Measurements from ENCODE around the gene ATP6V1F.
A peak's percentile ranks its signal among the peaks of the same experiment; 100 is the strongest.

Gene ATP6V1F

DNA sequence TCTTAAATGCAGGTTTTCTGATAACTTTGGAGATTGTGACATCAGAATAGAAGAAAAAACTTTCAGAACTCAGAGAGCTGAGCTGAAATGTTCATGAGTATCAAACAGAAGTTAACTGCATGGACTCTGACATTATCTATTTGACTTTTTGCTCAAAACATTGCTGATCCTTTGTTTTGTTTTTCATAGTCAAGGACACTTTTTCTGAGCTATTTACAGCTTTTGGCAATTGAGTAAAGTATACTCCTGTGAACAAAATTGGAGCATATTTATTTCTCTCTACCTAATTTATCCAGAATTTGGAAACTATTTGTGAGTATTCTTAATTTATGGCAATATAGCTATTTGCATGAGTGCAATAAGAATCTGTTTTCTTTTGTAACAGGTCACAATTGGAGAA, 36.7 kb downstream of the ATP6V1F start:
- H3K27me3 ChIP-seq (replicated peaks; ENCODE audit: control insufficient read depth, insufficient read depth, low read length): no peaks in the 10 kb centered on the region
- no peak overlapping the region for H3K4me3 ChIP-seq (replicated peaks; ENCODE audit: low read depth, low read length)
- no peak for DNase-seq (ENCODE audit: extremely low read depth, insufficient read length)
- no peaks in the 10 kb centered on the region for H3K36me3 ChIP-seq (ENCODE audit: control insufficient read depth, insufficient read depth, low read length)
- TF ChIP-seq, protein P1, sequence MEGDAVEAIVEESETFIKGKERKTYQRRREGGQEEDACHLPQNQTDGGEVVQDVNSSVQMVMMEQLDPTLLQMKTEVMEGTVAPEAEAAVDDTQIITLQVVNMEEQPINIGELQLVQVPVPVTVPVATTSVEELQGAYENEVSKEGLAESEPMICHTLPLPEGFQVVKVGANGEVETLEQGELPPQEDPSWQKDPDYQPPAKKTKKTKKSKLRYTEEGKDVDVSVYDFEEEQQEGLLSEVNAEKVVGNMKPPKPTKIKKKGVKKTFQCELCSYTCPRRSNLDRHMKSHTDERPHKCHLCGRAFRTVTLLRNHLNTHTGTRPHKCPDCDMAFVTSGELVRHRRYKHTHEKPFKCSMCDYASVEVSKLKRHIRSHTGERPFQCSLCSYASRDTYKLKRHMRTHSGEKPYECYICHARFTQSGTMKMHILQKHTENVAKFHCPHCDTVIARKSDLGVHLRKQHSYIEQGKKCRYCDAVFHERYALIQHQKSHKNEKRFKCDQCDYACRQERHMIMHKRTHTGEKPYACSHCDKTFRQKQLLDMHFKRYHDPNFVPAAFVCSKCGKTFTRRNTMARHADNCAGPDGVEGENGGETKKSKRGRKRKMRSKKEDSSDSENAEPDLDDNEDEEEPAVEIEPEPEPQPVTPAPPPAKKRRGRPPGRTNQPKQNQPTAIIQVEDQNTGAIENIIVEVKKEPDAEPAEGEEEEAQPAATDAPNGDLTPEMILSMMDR (IDR thresholded peaks at IDR 0.05; ENCODE audit: insufficient read depth, low read length, poor library complexity, severe bottlenecking): no peak

GRCh38 chr7:128900237-128900636, 37.6 kb downstream of the ATP6V1F start:
- TF ChIP-seq, protein P1 (IDR thresholded peaks at IDR 0.05; ENCODE audit: insufficient read depth, low read length, poor library complexity, severe bottlenecking): no peak
- no peak for DNase-seq (ENCODE audit: extremely low read depth, insufficient read length)
- Histone ChIP-seq H3K27me3 (replicated peaks; ENCODE audit: control insufficient read depth, insufficient read depth, low read length) (no peaks in the 10 kb centered on the region), H3K4me3 (replicated peaks; ENCODE audit: low read depth, low read length) (no peak overlapping the region), H3K36me3 (ENCODE audit: control insufficient read depth, insufficient read depth, low read length) (no peaks in the 10 kb centered on the region)

DNA sequence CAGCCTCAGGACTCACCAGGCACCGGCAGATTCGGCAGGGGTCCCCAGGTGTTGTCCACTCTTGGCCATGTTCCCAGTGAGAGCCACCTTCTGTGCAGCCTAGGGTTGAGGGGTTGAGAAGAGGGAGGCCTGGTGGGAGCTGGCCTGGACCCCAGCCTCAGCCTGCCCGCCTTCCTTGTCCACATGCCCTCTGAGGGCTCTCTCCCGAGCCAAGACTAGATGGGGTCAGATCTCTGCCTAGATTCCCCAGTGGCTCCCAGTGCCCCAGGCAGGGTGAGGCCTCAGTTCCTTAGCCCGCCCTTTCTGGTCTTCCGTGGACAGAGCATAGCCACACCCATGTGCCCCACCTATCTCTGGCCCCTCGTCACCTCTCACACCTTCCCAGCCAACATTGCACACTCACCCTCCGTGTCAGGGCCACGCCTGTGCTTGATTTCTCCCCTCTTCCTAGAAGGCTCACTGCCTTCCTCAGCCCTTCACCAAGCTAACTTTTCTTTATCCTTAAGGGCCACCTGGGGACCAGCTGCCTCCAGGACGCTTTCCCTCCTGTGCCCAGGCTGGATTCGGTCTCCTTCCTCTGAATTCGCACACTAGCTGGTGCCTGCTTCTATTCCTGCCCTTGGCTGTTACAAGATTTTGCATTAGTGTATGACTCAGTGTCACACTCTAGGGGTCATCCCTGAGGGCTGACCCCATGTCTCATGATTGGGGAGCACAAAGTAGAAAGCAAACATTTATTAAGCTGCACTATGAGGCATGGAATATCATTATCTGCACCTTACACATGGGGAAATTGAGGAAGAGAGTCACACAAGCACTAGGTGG, 40.3 kb downstream of the ATP6V1F start:
- Histone ChIP-seq H3K4me3 (replicated peaks; ENCODE audit: low read depth, low read length) (no peak overlapping the region), H3K27me3 (replicated peaks; ENCODE audit: control insufficient read depth, insufficient read depth, low read length) (no peaks in the 10 kb centered on the region), H3K36me3 (ENCODE audit: control insufficient read depth, insufficient read depth, low read length) (no peaks in the 10 kb centered on the region)
- DNase-seq (ENCODE audit: extremely low read depth, insufficient read length): no peak
- TF ChIP-seq, protein P1 (IDR thresholded peaks at IDR 0.05; ENCODE audit: insufficient read depth, low read length, poor library complexity, severe bottlenecking): no peak

- TF ChIP-seq, protein P1 (IDR thresholded peaks at IDR 0.05; ENCODE audit: insufficient read depth, low read length, poor library complexity, severe bottlenecking): no peak
- Histone ChIP-seq H3K27me3 (replicated peaks; ENCODE audit: control insufficient read depth, insufficient read depth, low read length) (no peaks in the 10 kb centered on the region), H3K4me3 (replicated peaks; ENCODE audit: low read depth, low read length) (no peak overlapping the region), H3K36me3 (ENCODE audit: control insufficient read depth, insufficient read depth, low read length) (no peaks in the 10 kb centered on the region)
- no peak for DNase-seq (ENCODE audit: extremely low read depth, insufficient read length)
Measured at GRCh38 chr7:128903621-128904361, 41.1 kb downstream of the ATP6V1F start.

DNA sequence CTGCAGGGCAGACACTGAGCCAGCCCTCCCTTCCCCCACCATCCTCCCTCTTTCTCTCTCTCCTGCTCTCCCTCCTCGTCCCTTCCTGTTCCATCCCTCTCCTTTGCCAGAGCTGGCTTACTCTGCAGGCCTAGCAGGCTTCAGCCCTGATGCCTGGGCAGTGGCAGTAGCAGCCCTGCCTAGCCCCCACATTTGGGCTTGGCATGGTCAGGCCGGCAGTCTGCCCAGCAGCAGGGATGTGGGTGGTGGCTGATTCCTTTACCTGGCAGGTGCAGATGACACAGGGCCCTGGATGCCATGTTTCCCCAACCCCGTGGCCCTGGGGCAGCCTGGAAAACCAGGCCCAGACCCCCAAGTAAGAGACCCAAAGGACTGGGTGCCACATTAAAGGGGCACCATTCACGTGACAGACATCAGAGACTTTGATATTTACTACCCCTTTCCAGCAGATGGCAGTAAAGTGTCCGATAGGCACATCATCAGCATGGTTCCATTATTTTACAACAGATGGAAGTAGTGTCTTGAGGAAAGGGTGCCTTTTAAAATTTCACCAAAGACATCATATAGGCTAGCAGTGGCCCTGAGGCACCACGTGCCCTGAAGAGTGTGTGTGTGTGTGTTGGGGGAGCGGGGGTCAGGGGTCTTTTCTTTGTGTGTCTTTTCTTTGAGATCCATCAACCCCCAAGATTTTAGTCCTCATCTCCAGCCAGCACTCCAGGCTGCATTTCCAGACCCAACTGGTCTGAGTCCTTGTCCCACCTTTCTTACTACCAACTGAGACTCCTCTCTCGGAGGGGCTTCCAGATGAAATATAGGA, 41.9 kb downstream of the ATP6V1F start:
- Histone ChIP-seq H3K27me3 (replicated peaks; ENCODE audit: control insufficient read depth, insufficient read depth, low read length) (no peaks in the 10 kb centered on the region), H3K4me3 (replicated peaks; ENCODE audit: low read depth, low read length) (no peak overlapping the region)

More for the DNA sequence above, 41.9 kb downstream of the ATP6V1F start:
- TF ChIP-seq, protein P1 (IDR thresholded peaks at IDR 0.05; ENCODE audit: insufficient read depth, low read length, poor library complexity, severe bottlenecking): peak; percentile 67
- peak; percentile 45 for DNase-seq (ENCODE audit: extremely low read depth, insufficient read length)
- no peaks in the 10 kb centered on the region for H3K36me3 ChIP-seq (ENCODE audit: control insufficient read depth, insufficient read depth, low read length)

Data from GM06990 (cell line).